ENCODE data around the gene PLXNB3. TPM values are rescaled to one million over a fixed set of nuclear protein-coding genes. Genes with fewer than 3 reads are reported as not detected.
"Not testable (repeated sequence)": the region's sequence is repeated elsewhere in the genome, so short reads cannot be mapped to it uniquely, and the experiment has no call there.

Gene PLXNB3
- total and polyA plus RNA-seq, 4 experiments from 2014 or later = not detected

GRCh38 chrX:153727123-153727931 lies 36.7 kb upstream of the PLXNB3 start:
- DNase-seq = no peak
- H3K36me3 ChIP-seq (ENCODE audit: insufficient read depth, low read length) = no peaks in the 10 kb centered on the region
- Mint-ChIP-seq H3K27me3 (no peaks in the 10 kb centered on the region), H3K36me3 (peaks cover 7 to 13% of the 10 kb centered on the region in 2 donors), H3K27ac (peak overlapping the region; percentile 69 to 90 (median 87)), H3K4me3 (peak overlapping the region; percentile 1 to 81 (median 75)), H3K9me3 (peaks cover 0 to 5% (median 0%) of the 10 kb centered on the region in 8 donors), H3K4me1 (peaks cover 10 to 37% (median 24%) of the 10 kb centered on the region in 4 donors)
- peak overlapping the region; percentile 56 for H3K27ac ChIP-seq (ENCODE audit: low read depth, low read length)
- H3K4me1 ChIP-seq (ENCODE audit: insufficient read depth, low read length) = peaks cover 40% of the 10 kb centered on the region
- intact Hi-C loops (cut with micrococcal nuclease) = loop anchor here (10.0 kb wide), 1 partner anchor 113 kb away; no protein-coding TSS in a partner anchor
- H3K9me3 ChIP-seq (ENCODE audit: control insufficient read depth in 1 of 2, low read length in 2 of 2) = no peaks in the 10 kb centered on the region
- CTCF ChIA-PET (ENCODE audit: partially characterized antibody) = interaction anchor here (1.2 to 1.4 kb wide), 2 partner anchors 27 to 37 kb away, joined by 3 read pairs; partner anchors contain the start of gene PLXNB3
- peak overlapping the region in 1 of 2 donors; percentile 28 for H3K4me3 ChIP-seq (ENCODE audit: low read length in 2 of 2)
- H3K27me3 ChIP-seq (ENCODE audit: insufficient read depth, low read length) = no peaks in the 10 kb centered on the region
- POLR2A ChIA-PET (ENCODE audit: partially characterized antibody) = interaction anchor here (1.2 to 1.8 kb wide), 3 partner anchors 198 to 244 kb away, joined by 3 to 5 read pairs (median 4); partner anchors contain the start of gene HCFC1

DNA sequence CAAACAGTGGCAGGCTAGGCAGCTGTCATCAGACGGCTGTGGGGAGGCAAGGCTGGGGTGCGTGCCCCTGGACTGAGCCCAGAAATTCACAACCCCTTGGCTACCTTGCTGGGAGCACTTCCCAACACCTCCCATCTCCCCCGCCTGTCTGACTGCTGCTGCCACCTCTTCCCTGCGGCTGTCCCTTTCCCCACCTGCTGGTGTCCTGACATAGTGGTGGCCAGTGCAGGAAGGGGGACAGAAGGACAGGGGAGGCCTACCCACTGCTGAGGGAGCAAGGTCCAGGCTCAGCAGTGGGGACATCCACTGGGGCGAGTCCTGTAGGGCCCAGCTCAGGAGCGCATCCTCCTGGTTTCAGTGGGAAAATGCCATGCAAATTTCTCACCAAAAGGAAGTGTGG lies 36.0 kb upstream of the PLXNB3 start:
- CTCF ChIA-PET (ENCODE audit: partially characterized antibody) = no interaction called here
- Mint-ChIP-seq H3K27ac (peak overlapping the region in 2 of 7 donors; percentile 27 to 57), H3K4me1 (peaks cover 8 to 30% (median 18%) of the 10 kb centered on the region in 4 donors), H3K9me3 (peaks cover 0 to 5% (median 0%) of the 10 kb centered on the region in 8 donors), H3K4me3 (peak overlapping the region in 1 of 8 donors; percentile 46), H3K27me3 (no peaks in the 10 kb centered on the region), H3K36me3 (peaks cover 7 to 13% of the 10 kb centered on the region in 2 donors)
- Histone ChIP-seq H3K9me3 (ENCODE audit: control insufficient read depth in 1 of 2, low read length in 2 of 2) (no peaks in the 10 kb centered on the region), H3K4me3 (ENCODE audit: low read length in 2 of 2) (no peak overlapping the region), H3K4me1 (ENCODE audit: insufficient read depth, low read length) (peaks cover 32% of the 10 kb centered on the region), H3K27ac (ENCODE audit: low read depth, low read length) (no peak overlapping the region), H3K27me3 (ENCODE audit: insufficient read depth, low read length) (no peaks in the 10 kb centered on the region), H3K36me3 (ENCODE audit: insufficient read depth, low read length) (no peaks in the 10 kb centered on the region)
- intact Hi-C loops (cut with micrococcal nuclease) = loop anchor here (10.0 kb wide), 1 partner anchor 113 kb away; no protein-coding TSS in a partner anchor
- POLR2A ChIA-PET (ENCODE audit: partially characterized antibody) = no interaction called here
- no peak for DNase-seq

GRCh38 chrX:153728951-153729631 lies 35.0 kb upstream of the PLXNB3 start:
- peak overlapping the region in 1 of 8 donors; percentile 29 for H3K4me3 Mint-ChIP-seq
- peak overlapping the region in 1 of 7 donors; percentile 85 for H3K27ac Mint-ChIP-seq
- peaks cover 8 to 28% (median 18%) of the 10 kb centered on the region in 4 donors for H3K4me1 Mint-ChIP-seq
- Histone ChIP-seq H3K36me3 (ENCODE audit: insufficient read depth, low read length) (no peaks in the 10 kb centered on the region), H3K9me3 (ENCODE audit: control insufficient read depth in 1 of 2, low read length in 2 of 2) (no peaks in the 10 kb centered on the region), H3K27ac (ENCODE audit: low read depth, low read length) (no peak overlapping the region), H3K4me1 (ENCODE audit: insufficient read depth, low read length) (peaks cover 32% of the 10 kb centered on the region), H3K4me3 (ENCODE audit: low read length in 2 of 2) (no peak overlapping the region), H3K27me3 (ENCODE audit: insufficient read depth, low read length) (no peaks in the 10 kb centered on the region)
- H3K27me3 Mint-ChIP-seq = no peaks in the 10 kb centered on the region
- CTCF ChIA-PET (ENCODE audit: partially characterized antibody) = no interaction called here
- H3K36me3 Mint-ChIP-seq = peaks cover 7 to 13% of the 10 kb centered on the region in 2 donors
- H3K9me3 Mint-ChIP-seq = peaks cover 0 to 5% (median 0%) of the 10 kb centered on the region in 8 donors
- no peak for DNase-seq
- POLR2A ChIA-PET (ENCODE audit: partially characterized antibody) = no interaction called here
- intact Hi-C loops (cut with micrococcal nuclease) = loop anchor here (10.0 kb wide), 1 partner anchor 114 kb away; no protein-coding TSS in a partner anchor

DNA sequence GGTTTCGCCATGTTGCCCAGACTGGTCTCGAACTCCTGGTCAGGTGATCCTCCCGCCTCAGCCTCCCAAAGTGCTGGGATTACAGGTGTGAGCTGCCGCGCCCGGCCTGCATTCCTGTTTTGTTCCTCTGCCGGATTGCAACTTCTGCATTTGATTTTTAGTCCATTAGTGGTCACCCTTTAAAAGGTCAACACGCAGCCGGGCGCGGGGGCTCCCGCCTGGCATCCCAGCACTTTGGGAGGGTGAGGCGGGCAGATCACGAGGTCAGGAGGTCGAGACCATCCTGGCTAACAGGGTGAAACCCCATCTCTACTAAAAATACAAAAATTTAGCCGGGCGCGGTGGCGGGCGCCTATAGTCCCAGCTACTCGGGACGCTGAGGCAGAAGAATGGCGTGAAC lies 33.9 kb upstream of the PLXNB3 start:
- H3K9me3 ChIP-seq (ENCODE audit: control insufficient read depth in 1 of 2, low read length in 2 of 2); H3K27ac Mint-ChIP-seq; POLR2A ChIA-PET (ENCODE audit: partially characterized antibody); H3K9me3 Mint-ChIP-seq; intact Hi-C loops (cut with micrococcal nuclease); H3K27me3 Mint-ChIP-seq; H3K27me3 ChIP-seq (ENCODE audit: insufficient read depth, low read length); H3K27ac ChIP-seq (ENCODE audit: low read depth, low read length); DNase-seq; H3K4me3 Mint-ChIP-seq; H3K36me3 ChIP-seq (ENCODE audit: insufficient read depth, low read length); H3K4me3 ChIP-seq (ENCODE audit: low read length in 2 of 2); CTCF ChIA-PET (ENCODE audit: partially characterized antibody): not testable (repeated sequence)
- Mint-ChIP-seq H3K36me3 (peaks cover 8 to 13% of the 10 kb centered on the region in 2 donors), H3K4me1 (peaks cover 12 to 33% (median 21%) of the 10 kb centered on the region in 4 donors)
- peaks cover 35% of the 10 kb centered on the region for H3K4me1 ChIP-seq (ENCODE audit: insufficient read depth, low read length)

DNA sequence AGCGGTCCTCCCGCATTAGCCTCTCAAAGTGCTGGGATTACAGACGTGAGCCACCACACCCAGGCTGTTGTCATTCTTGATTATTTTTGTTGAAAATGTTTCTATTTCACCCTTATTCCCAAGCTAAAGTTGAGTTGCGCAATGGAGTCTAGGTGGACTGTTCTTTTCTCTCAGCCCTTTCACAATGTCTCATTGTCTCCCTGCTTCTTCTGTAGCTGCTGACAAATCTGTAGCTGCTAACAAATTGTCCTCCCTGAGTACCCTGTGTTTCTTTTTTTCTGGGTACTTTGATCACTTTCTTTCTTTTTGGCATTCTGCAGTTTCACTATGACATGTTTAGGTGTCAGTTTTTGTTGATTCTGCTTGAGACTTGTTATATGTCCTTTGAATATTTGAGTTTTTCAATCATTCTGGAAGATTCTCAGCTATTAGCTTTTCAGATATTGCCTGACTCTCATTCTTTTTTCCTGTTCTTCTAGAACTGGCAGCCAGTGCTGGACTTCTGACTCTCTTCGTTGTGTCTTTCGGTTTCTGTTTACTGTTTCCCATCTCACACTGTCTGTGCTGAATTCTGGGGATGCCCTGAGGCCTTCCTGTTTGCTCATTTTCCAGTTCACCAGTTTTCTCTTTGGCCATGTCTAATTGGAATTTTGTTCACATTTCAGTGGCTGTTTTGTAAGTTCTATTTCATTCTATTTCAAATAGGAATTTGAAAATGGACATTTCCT lies 32.8 kb upstream of the PLXNB3 start:
- ChIA-PET POLR2A (ENCODE audit: partially characterized antibody) (no interaction called here), CTCF (ENCODE audit: partially characterized antibody) (no interaction called here)
- Mint-ChIP-seq H3K36me3 (peaks cover 13 to 17% of the 10 kb centered on the region in 2 donors), H3K4me1 (peaks cover 16 to 39% (median 27%) of the 10 kb centered on the region in 4 donors), H3K4me3 (peak overlapping the region in 4 of 8 donors; percentile 4 to 40 (median 10)), H3K9me3 (peaks cover 0 to 5% (median 0%) of the 10 kb centered on the region in 8 donors), H3K27me3 (no peaks in the 10 kb centered on the region), H3K27ac (peak overlapping the region in 4 of 7 donors; percentile 5 to 81 (median 58))
- no peaks in the 10 kb centered on the region for H3K27me3 ChIP-seq (ENCODE audit: insufficient read depth, low read length)
- H3K9me3 ChIP-seq (ENCODE audit: control insufficient read depth in 1 of 2, low read length in 2 of 2) = no peaks in the 10 kb centered on the region
- intact Hi-C loops (cut with micrococcal nuclease) = no loop called here
- H3K4me1 ChIP-seq (ENCODE audit: insufficient read depth, low read length) = peaks cover 26% of the 10 kb centered on the region
- H3K4me3 ChIP-seq (ENCODE audit: low read length in 2 of 2) = no peak overlapping the region
- no peak overlapping the region for H3K27ac ChIP-seq (ENCODE audit: low read depth, low read length)
- H3K36me3 ChIP-seq (ENCODE audit: insufficient read depth, low read length) = no peaks in the 10 kb centered on the region
- no peak for DNase-seq

DNA sequence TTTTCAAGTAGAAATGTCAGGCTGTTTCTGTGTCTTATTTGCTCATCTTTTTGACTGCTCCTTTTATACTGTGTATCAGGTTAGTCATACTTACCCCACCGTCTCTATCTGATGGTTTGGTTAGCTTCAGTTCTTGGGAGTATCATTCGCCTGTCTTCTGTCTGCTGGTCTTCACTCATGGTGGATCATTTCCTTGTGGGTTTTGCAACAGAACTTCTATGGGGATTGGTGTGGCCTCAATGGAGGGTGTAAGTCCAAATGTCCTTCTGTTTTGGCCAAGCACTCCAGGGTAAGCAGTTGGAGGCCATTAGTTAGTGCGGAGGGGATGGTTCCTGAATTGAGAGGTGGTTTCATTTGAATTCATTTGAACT lies 32.2 kb upstream of the PLXNB3 start:
- Histone ChIP-seq H3K4me1 (ENCODE audit: insufficient read depth, low read length) (peaks cover 21% of the 10 kb centered on the region), H3K27ac (ENCODE audit: low read depth, low read length) (no peak overlapping the region), H3K27me3 (ENCODE audit: insufficient read depth, low read length) (no peaks in the 10 kb centered on the region), H3K4me3 (ENCODE audit: low read length in 2 of 2) (no peak overlapping the region), H3K36me3 (ENCODE audit: insufficient read depth, low read length) (no peaks in the 10 kb centered on the region), H3K9me3 (ENCODE audit: control insufficient read depth in 1 of 2, low read length in 2 of 2) (no peaks in the 10 kb centered on the region)
- H3K4me3 Mint-ChIP-seq = peak overlapping the region in 1 of 8 donors; percentile 9
- no peaks in the 10 kb centered on the region for H3K27me3 Mint-ChIP-seq
- no peak for DNase-seq
- peaks cover 16 to 37% (median 26%) of the 10 kb centered on the region in 4 donors for H3K4me1 Mint-ChIP-seq
- intact Hi-C loops (cut with micrococcal nuclease) = no loop called here
- H3K9me3 Mint-ChIP-seq = peaks cover 0 to 5% (median 0%) of the 10 kb centered on the region in 8 donors
- H3K27ac Mint-ChIP-seq = peak overlapping the region in 3 of 7 donors; percentile 41 to 61 (median 44)
- ChIA-PET CTCF (ENCODE audit: partially characterized antibody) (no interaction called here), POLR2A (ENCODE audit: partially characterized antibody) (no interaction called here)
- H3K36me3 Mint-ChIP-seq = peaks cover 15 to 17% of the 10 kb centered on the region in 2 donors
